Panc1 (cell line): ENCODE results near the gene SEC23A. TPM values are rescaled to one million over a fixed set of nuclear protein-coding genes. Genes with fewer than 3 reads are reported as not detected.
"Not testable (repeated sequence)": the region's sequence is repeated elsewhere in the genome, so short reads cannot be mapped to it uniquely, and the experiment has no call there.

ENCODE experiments used
- ATAC-seq: fragments of 200-7000 bp; cut with Tn5 transposase; 2 replicates; pipeline ENCODE4 v1.9.1; 2020; ENCODE audit warnings: mild to moderate bottlenecking, moderate library complexity
- BruUV-seq: library from RNA; stranded (reverse); fragments of 400-500 nt; replicated peaks from 2 replicates; lab custom pipeline; 2021; lab: Mats Ljungman, UMichigan
- CTCF ChIA-PET: fragments of 300-600 bp; sonication (Branson Sonifier 250); formaldehyde crosslinking; loops from one replicate; lab custom pipeline; 2022; ENCODE audit warnings: antibody characterized with exemption; lab: Charles Lee
- POLR2A ChIA-PET: fragments of 300-600 bp; sonication (Branson Sonifier 250); formaldehyde crosslinking; loops from one replicate; lab custom pipeline; 2022; ENCODE audit warnings: antibody characterized with exemption; lab: Charles Lee
- DNase-seq: peaks from one replicate; pipeline ENCODE4 v3.0.0-alpha.2; 2010; ENCODE audit warnings: low read depth, low spot score
- H3K27ac ChIP-seq: 2 replicates; pipeline ENCODE4 v1.5.1; 2011; ENCODE audit warnings: mild to moderate bottlenecking, low read length, inconsistent platforms
- H3K27me3 ChIP-seq: fragments of 200-500 bp; sonication (Bioruptor generic); 2 replicates; pipeline ENCODE4 v1.6.0; 2014; ENCODE audit warnings: low read length, inconsistent platforms; ENCODE audit not compliant: control insufficient read depth, insufficient read depth
- H3K36me3 ChIP-seq: fragments of 200-500 bp; sonication (Bioruptor generic); 2 replicates; pipeline ENCODE4 v1.5.1; 2014; ENCODE audit warnings: inconsistent platforms, mild to moderate bottlenecking, low read length, moderate library complexity; ENCODE audit not compliant: control insufficient read depth, insufficient read depth
- H3K4me1 ChIP-seq: 2 replicates; pipeline ENCODE4 v1.5.1; 2011; ENCODE audit warnings: inconsistent platforms, mild to moderate bottlenecking, low read length, moderate library complexity; ENCODE audit not compliant: control insufficient read depth, insufficient read depth
- H3K4me3 ChIP-seq, 2 experiments: 2 replicates each; pipeline ENCODE4 v1.5.1; 2011 to 2012; ENCODE audit warnings: low read depth in 2 of 2, low read length in 2 of 2, mild to moderate bottlenecking in 2 of 2, inconsistent platforms in 1 of 2, moderate library complexity in 1 of 2
- H3K9me3 ChIP-seq: fragments of 200-500 bp; sonication (Bioruptor generic); 2 replicates; pipeline ENCODE4 v1.5.1; 2014; ENCODE audit warnings: low read depth, mild to moderate bottlenecking, inconsistent platforms, low read length, moderate library complexity; ENCODE audit not compliant: control insufficient read depth, insufficient read depth
- POLR2AphosphoS5 ChIP-seq: IDR thresholded peaks from 2 replicates; pipeline ENCODE4 v1.6.1; 2012; ENCODE audit warnings: mild to moderate bottlenecking, low read depth, low read length, moderate library complexity
- REST ChIP-seq, 2 experiments: IDR thresholded peaks; 2 replicates each; pipeline ENCODE4 v1.6.1; 2011 to 2012; ENCODE audit warnings: low read depth in 2 of 2, control low read depth in 1 of 2, low read length in 1 of 2, mild to moderate bottlenecking in 1 of 2, moderate library complexity in 1 of 2; ENCODE audit not compliant: insufficient read depth in 1 of 2
- SIN3A ChIP-seq: IDR thresholded peaks from 2 replicates; pipeline ENCODE4 v1.6.1; 2012; ENCODE audit warnings: low read depth, mild to moderate bottlenecking, low read length, moderate library complexity, borderline replicate concordance; ENCODE audit not compliant: insufficient read depth
- TCF7L2 ChIP-seq: IDR thresholded peaks from 2 replicates; pipeline ENCODE4 v1.6.1; 2011; ENCODE audit warnings: mild to moderate bottlenecking, low read depth, low read length, inconsistent platforms
- in situ Hi-C: cut with HindIII; loops from 2 replicates; pipeline ENCODE4 v1.10.0; 2016; ENCODE audit warnings: low sequenced_read_pairs, low pct_unique_long_range_greater_than_20kb
- intact Hi-C: fragments of 100-400 bp; cut with micrococcal nuclease; formaldehyde crosslinking; loops from one replicate; pipeline ENCODE4 v1.10.0; 2022; ENCODE audit not compliant: unreplicated experiment
- total RNA-seq: library from RNA; stranded (reverse); gene quantifications from one replicate; pipeline ENCODE4 v1.2.1, GENCODE V29; 2021; ENCODE audit not compliant: unreplicated experiment
- TF ChIP-seq, protein P1 (sequence below): fragments of 450-650 bp; IDR thresholded peaks from 2 replicates; pipeline ENCODE4 v1.5.1; 2017; ENCODE audit warnings: mild to moderate bottlenecking

Gene SEC23A
- total RNA-seq, 1 experiment from 2014 or later, result 76.7 TPM

DNA sequence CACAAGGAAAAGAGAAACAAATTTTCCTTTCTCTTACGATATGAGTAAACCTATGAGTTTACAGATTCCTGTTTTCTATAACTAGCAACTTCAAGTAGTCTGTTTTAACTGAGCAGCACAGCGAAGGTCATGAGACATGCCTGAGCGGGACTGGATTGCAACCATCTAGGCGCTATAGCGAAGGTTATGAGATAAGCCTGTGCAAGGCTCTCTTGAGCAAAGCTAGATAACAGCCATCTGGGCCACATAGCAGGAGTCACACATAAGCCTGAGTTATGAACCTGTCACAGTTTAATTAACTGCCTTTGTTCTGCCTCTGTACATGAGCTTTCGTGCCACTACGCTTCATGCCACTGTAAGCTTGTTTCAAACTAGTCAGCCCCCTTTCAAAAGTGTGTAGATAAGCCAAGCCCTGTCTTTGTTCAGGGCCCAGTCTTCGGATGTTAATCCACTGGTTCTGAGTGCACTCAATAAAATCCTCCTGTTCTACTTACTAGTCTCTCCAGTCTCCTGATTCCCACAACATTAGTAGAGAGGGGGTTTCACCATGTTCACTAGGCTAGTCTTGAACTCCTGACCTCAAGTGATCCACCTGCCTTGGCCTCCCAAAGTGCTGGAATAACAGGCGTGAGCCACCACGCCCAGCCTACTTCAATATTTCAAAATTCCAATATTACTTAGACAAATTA, 47.1 kb downstream of the SEC23A start:
- CTCF ChIA-PET, result no interaction called here

GRCh38 chr14:39052869-39053454, 50.1 kb downstream of the SEC23A start:
- not testable (repeated sequence) for H3K36me3 ChIP-seq

More for the DNA sequence above, 47.1 kb downstream of the SEC23A start:
- intact Hi-C loops, result no loop called here
- Histone ChIP-seq H3K9me3 (peaks cover 8% of the 10 kb centered on the region; the same call in 1 of the 2 replicates), H3K4me1 (no peaks in the 10 kb centered on the region), H3K4me3 (no peak overlapping the region), H3K27ac (no peak overlapping the region), H3K27me3 (no peaks in the 10 kb centered on the region), H3K36me3 (no peaks in the 10 kb centered on the region; the same call in 1 of the 2 replicates)
- in situ Hi-C loops, result no loop called here
- DNase-seq (no peak), ATAC-seq (no peak)
- TF ChIP-seq TCF7L2 (no peak), POLR2AphosphoS5 (no peak), SIN3A (no peak)
- TF ChIP-seq, protein P1, sequence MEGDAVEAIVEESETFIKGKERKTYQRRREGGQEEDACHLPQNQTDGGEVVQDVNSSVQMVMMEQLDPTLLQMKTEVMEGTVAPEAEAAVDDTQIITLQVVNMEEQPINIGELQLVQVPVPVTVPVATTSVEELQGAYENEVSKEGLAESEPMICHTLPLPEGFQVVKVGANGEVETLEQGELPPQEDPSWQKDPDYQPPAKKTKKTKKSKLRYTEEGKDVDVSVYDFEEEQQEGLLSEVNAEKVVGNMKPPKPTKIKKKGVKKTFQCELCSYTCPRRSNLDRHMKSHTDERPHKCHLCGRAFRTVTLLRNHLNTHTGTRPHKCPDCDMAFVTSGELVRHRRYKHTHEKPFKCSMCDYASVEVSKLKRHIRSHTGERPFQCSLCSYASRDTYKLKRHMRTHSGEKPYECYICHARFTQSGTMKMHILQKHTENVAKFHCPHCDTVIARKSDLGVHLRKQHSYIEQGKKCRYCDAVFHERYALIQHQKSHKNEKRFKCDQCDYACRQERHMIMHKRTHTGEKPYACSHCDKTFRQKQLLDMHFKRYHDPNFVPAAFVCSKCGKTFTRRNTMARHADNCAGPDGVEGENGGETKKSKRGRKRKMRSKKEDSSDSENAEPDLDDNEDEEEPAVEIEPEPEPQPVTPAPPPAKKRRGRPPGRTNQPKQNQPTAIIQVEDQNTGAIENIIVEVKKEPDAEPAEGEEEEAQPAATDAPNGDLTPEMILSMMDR, result no peak
- BruUV-seq, result no TSS peak
- POLR2A ChIA-PET, result no interaction called here

GRCh38 chr14:39050389-39050788, 52.6 kb downstream of the SEC23A start:
- no peak overlapping the region for H3K27ac ChIP-seq
- ATAC-seq (no peak), DNase-seq (no peak)
- no peaks in the 10 kb centered on the region; the same call in 1 of the 2 replicates for H3K36me3 ChIP-seq
- intact Hi-C loops, result no loop called here
- in situ Hi-C loops, result no loop called here
- peaks cover 4% of the 10 kb centered on the region; the same call in 1 of the 2 replicates for H3K9me3 ChIP-seq
- no TSS peak for BruUV-seq
- TF ChIP-seq TCF7L2 (no peak), POLR2AphosphoS5 (no peak), SIN3A (no peak), REST (IDR thresholded peaks at IDR 0.05; ENCODE audit: insufficient read depth in 1 of 2, low read depth in 2 of 2, low read length in 1 of 2) (no peak)
- TF ChIP-seq, protein P1, result no peak
- no peak overlapping the region for H3K4me3 ChIP-seq
- H3K27me3 ChIP-seq, result no peaks in the 10 kb centered on the region
- H3K4me1 ChIP-seq, result no peaks in the 10 kb centered on the region
- ChIA-PET CTCF (no interaction called here), POLR2A (no interaction called here)

More at GRCh38 chr14:39052869-39053454, 50.1 kb downstream of the SEC23A start:
- BruUV-seq, DNase-seq, H3K27me3 ChIP-seq, H3K27ac ChIP-seq, CTCF ChIA-PET, H3K4me1 ChIP-seq, intact Hi-C loops, H3K9me3 ChIP-seq, in situ Hi-C loops, POLR2A ChIA-PET, ATAC-seq, H3K4me3 ChIP-seq: not testable (repeated sequence)

GRCh38 chr14:39045889-39046288, 57.1 kb downstream of the SEC23A start:
- in situ Hi-C loops, H3K4me3 ChIP-seq, CTCF ChIA-PET, H3K36me3 ChIP-seq, H3K4me1 ChIP-seq, ATAC-seq, intact Hi-C loops, POLR2A ChIA-PET, DNase-seq, BruUV-seq, H3K27ac ChIP-seq, H3K27me3 ChIP-seq, H3K9me3 ChIP-seq: not testable (repeated sequence)
